Stimulated activated CD4-positive, alpha-beta T cell treated with anti-CD3 and anti-CD28 coated beads, Interleukin-1b, Interleukin-23, amount 100 ng/mL, for 4 hours (primary cell): ENCODE data around the gene MGAT1.
A peak's percentile ranks its signal among the peaks of the same experiment; 100 is the strongest.
"Not testable (repeated sequence)": the region's sequence is repeated elsewhere in the genome, so short reads cannot be mapped to it uniquely, and the experiment has no call there.

ENCODE experiments used
- DNase-seq, 2 donors: peaks; one replicate each; pipeline ENCODE4 v3.0.0-alpha.2; 2020; ENCODE audit warnings: low read depth in 2 of 2

MGAT1 gene

DNA sequence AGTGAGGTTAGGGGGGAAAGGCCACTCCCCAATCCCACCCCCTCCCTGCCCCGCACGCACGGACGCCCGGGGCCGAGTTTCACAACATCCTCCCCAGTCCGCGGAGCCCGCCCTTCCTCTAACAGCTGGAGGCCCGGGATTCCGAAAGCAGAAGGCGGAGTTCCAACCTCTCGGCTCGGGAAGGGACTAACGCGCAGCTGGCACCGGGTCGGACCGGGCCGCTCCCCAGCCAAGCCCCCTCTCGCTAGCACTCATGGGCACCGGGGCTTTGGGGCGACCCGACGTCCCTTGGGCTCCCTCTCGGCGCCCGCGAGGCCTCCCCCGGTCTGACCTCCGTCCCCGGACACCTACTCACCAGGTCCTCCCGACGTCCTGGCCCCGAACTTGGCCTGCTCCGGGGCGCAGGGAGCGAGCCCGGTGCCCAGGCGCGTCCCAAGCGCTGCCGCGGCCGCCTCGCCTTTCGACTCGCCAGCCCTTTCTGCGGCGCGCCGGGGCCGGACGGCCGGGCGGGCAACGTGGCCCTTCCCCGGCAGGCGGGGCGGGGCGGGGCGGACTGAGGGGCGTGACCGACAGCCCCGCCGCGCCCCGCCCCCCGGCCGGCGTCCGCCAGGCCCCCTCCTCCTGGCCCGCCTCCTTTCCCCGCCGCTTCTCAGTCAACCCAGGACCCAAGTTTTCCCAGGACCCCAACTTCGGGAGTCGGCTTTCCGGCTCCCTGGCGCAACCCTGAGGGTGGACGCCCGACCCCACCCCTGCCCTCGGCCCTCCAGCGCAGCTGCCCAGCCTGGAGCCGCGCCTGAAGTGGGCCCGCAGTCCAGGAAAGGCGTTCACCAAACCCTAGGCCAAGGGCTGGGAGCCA is at the start of gene MGAT1:
TSS of gene MGAT1 (minus strand) at position 482 of the 856 bp plus-strand sequence. CDS start 9,835 bp downstream, outside the sequence.
- DNase-seq: peak; percentile 73 to 89

DNA sequence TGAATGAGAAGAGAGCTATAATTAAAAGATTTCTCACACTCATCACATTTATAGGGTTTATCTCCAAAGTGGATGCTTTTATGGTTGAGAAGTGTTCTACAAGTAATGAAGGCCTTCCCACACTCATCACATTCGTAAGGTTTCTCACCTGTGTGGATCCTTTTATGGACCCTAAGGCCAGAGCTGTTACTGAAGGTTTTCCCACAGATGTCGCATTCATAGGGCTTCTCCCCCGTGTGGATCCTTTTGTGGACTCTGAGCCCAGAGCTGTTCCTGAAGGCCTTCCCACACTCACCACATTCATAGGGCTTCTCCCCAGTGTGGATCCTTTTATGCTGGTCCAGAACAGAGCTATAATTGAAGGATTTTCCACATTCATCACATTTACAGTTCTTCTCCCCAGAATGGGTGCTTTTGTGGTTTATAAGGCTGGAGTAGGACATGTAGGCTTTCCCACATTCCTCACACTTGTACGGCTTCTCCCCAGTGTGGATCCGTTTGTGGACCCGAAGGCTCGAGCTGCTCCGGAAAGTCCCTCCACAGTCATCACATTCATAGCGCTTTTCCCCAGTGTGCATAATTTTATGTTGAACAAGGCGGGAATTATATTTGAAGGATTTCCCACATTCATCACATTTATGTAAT is 48.0 kb upstream of the MGAT1 start:
- DNase-seq: no peak

DNA sequence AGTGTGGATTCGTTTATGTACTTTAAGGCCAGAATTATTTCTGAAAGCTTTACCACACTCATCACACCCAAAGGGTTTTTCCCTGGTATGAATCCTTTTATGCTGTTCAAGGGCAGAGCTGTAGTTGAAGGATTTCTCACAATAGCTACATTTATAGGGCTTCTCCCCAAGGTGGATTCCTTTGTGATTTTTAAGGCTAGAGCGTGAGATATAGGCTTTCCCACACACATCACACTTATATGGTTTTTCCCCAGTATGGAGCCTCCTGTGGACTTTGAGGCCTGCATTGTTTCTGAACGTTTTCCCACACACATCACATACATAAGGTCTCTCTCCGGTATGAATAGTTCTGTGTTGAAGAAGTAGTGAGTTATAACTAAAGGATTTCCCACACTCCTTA is 47.2 kb upstream of the MGAT1 start:
- no peak for DNase-seq

DNA sequence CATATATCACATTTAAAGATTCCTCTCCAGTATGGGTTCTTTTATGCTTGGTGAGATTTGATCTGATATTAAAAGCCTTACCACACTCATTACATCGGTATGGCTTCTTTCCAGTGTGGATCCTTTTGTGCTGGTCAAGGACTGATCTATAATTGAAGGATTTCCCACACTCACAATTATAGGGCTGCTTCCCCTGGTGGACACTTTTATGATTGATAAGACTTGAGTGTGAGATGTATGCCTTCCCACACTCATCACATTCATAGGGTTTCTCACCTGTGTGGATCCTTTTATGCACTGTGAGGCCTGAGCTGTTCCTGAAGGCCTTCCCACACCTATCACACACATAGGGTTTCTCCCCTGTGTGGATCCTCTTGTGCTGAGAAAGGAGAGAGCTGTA is 46.3 kb upstream of the MGAT1 start:
- no peak for DNase-seq

DNA sequence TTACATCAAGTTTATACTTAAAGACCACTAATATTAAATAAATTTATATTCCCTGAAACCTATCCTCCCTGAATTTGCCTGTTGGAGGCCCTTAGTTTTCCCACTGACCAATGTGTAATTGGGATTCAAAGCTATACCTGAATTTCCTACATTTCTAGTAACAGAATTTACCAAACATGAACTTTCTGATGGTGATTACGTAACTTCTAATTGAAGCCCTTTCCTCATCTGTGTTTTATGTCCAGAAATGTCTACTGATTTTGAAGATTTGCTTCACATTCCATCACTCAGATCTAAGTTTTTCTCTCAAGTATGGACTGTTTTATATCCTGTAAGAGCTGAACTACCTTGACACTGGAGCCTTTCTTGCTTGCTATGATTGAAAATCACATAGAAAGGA is 45.7 kb upstream of the MGAT1 start:
- DNase-seq: no peak

DNA sequence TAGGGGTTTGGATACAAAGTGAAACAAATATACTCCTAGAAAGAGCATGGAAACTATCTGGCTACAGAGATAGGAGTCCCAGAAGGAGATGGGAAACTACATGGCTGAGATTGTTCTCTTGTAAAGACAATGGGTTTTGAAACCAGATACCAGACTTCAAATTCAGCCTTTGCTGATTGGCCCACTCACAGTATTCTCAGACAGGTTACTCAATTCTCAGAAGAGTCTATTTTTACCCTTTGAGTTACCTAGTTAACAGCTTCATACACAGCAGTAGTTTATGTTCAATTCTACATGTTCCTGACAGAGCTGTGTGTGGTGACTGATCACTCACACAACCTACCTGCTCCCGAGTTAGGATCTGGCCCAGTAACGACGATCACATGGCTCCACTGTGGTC is 44.4 kb upstream of the MGAT1 start:
- DNase-seq: no peak

DNA sequence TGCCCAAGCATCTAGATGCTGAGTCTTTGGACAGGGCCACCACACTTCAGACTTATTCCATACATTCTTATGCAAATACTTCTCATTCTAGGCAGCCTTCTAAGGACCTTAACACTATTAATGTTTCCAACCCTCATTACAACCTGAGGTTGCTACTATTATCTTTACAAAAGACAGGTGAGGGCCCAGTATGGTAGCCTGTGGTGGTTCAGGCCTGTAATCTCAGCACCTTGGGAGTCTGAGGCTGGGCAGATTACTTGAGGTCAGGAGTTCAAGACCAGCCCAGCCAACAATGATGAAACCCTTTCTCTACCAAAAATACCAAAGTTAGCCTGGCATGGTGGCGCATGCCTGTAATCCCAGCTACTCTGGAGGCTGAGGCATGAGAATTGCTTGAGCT is 42.3 kb upstream of the MGAT1 start:
- no peak for DNase-seq

DNA sequence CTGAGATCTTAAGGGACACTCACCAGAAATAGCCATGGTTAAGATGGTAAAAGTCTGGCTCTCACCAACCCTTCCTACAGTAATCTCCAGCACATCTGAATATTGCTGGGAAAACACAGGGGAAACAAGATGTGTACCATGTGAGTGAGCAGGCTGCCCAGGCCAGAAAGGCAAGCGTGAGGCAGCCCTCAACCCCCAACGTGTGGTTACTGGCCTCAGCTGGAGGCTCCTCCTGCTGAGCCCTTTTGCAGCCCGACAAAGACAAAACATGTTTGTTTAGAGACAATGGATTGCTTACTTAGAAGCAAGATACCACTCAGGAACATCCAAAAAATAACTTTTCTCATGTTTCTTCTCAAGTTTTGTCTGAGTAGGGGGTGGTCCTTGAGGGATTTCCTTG is 41.8 kb upstream of the MGAT1 start:
- DNase-seq: no peak

DNA sequence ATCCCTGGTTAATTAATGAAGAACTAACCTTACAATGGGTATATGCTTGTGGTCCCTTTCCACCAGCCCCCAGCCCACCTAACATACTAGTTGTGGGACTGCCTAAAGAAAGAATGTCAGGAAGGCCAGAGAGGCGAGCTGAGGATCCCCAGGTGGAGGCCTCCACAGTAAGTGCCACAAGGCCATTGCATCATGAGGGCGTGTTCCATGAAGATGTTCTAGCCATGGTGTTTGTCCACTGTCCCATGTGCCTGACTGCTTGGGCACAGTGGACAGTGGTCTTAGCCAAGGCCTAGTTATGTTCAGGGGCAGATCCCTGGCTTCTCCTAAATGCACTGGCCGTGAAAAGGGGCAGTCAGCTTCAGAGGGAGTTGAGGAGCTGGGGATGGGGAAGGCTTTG is 37.3 kb upstream of the MGAT1 start:
- no peak for DNase-seq

DNA sequence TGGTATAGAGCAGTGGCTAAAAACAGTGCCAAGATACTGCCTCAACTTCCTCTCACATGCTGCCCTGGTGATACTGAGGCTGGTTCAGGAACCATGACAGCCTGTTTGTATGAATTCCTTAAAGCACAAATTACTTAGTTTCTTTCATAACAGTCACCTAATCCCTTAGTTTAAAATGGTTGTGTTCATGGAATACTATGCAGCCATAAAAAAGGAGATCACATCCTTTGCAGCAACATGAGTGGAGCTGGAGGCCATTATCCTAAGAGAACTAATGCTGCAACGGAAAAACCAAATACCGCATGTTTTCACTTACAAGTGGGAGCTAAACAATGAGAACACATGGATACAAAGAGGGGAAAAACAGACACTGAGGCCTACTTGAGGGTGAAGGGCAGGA is 36.6 kb upstream of the MGAT1 start:
- no peak for DNase-seq

DNA sequence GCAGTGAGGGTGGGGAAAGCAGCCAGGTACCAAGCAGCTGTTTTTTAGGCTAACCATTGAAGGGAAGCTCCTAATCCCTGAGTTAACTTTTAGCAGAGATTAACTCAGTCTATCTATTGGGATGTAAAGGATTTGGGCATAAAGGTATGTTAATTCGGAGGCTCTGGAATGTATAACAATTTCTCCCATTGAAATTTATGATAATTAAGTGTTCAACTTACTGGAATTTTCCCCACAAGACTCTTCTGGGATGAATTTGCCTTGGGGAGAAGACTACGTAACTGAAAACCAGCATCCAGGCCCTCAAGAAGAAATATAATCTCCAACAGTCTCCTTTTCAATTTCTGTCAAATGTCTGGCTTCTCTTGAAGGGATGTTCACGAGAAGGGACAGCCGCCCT is 34.9 kb upstream of the MGAT1 start:
- no peak for DNase-seq

DNA sequence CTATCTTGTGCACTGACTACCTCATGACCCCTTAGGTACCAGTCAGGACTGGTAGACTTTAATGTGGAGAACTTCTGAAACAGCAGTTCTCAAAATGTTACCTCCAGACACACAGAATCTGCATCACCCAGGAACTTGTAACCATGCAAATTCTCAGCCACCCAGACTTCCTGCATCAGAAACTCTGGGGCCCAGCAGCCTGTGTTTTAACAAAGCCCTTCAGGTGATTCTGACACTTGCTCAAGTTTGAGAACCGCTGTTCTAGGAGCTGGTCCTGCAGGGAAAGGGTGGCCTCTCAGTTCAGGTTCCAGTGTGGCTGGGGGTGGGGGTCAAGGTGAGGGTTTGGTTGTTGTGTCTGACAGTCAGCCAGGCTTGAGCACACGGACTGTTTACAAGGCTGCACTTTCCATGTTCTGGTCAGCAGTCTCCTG is 30.0 kb upstream of the MGAT1 start:
- DNase-seq: no peak

DNA sequence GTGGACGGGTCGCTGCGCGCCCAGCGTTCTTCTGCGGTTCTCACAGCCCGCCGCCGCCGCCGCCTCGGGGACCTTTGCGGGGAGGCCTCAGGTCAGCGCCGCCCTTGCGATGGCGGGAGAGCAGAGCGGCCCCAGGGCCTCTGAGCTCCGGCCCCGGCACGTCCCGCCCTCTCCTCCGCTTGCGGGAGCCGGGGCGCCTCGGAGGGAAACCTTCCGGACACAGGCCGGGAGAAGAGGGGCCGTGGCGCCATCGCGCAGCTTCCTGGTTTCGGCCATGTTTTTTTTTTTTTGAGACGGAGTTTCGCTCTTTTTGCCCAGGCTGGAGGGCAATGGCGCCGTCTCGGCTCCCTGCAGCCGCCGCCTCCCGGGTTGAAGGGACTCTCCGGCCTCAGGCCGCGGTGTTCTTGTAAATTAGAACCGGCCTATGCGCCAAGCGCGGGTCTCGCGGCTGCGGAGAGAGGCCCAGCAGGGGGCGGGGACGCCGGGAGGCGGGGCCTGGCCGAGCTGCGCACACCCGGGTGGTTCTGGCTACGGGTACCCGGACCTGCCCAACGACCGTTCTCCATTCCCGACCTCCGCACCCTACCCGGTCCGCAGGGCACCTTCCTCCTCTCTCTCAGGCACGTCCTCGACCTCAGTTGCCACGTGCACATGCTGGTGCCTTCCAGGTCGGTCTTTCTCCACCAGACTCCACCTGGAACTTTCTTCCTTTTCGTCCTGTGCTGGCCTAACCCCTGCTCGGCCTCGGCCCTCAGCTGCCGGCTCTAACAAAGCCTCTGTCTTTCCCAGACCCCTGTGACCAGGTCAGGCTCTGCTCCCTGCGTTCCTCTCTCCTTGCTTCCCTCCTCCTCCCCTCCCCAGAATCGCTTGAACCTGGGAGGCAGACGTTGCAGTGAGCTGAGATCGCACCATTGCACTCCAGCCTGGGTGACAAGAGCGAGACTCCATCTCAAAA is 28.8 kb upstream of the MGAT1 start:
- DNase-seq: peak; percentile 56 to 74

DNA sequence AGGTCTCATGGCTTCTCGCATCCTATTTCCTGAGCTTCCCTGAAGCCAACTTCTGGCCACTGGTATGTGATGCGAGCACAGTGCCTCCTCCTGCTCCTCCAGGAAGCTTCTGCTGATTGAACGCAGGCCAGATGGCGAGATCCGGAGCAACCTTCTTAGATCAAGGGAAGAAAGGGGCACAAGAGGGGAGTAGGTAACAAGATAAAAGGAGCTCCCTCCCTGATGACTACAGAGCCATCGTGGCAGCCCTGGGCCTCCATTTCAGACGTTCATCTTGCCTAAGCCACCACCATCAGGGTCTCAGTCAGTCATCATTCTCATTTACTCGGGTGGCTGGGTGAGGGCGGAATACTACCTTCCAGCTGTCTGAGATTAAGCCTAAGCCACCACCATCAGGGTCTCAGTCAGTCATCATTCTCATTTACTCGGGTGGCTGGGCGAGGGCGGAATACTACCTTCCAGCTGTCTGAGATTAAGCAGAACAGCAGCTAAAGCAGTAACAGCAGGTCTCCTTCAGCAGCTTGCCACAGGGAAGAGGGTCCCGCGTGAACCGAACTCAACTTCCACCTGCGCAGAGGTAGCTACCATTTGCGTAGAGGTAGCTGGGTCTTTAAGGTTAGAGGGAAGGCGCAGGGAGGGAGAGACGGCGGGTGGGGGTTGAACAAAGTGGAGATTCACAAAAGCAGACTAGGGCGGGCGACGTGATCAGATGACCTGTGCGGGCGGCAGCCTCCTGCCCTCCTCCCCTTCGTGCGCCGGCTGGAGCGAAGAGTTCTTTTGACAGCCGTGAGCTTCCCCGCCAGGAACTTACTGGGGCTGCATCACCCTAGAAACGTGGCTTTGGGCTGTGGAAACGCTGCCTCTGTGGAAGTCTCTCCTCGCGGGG is 27.9 kb upstream of the MGAT1 start:
- DNase-seq: peak; percentile 48 to 53

DNA sequence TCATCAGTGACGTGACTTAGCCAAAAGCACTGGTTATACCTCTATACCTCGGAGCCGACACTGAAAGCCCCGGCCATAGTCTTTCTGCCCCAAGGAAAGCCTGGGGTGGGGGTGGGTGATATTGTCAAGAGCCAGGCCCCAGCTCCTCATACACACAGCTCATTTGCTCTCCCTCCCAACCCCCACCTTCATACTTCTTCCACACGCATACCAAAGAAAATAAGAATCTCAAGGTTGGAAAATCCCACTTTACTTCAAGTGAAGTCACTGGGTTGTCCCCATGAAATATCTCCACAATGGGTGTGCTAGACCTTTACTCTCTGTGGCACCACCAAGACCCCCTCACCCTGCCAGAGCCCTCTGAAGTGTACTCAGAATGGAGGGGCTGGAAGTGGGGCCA is 27.1 kb upstream of the MGAT1 start:
- DNase-seq: no peak

DNA sequence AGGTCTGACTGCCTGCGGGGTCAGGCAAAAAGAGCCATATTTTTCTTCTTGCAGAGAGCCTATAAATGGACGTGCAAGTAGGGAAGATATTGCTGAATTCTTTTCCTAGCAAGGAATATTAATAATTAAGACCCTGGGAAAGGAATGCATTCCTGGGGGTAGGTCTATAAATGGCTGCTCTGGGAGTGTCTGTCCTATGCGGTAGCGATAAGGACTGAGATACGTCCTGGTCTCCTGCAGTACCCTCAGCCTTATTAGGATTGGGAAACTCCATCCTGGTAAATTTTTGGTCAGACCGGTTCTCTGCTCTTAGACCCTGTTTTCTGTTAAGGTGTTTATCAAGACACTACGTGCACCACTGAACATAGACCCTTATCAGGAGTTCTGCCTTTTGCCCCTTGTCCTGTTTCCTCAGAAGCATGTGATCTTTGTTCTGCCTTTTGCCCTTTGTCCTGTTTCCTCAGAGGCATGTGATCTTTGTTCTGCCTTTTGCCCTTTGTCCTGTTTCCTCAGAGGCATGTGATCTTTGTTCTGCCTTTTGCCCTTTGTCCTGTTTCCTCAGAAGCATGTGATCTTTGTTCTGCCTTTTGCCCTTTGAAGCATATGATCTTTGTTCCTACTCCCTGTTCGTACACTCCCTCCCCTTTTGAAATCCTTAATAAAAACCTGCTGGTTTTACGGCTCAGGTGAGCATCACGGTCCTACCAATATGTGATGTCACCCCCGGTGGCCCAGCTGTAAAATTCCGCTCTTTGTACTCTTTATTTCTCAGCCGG is 26.3 kb upstream of the MGAT1 start:
- not testable (repeated sequence) for DNase-seq

DNA sequence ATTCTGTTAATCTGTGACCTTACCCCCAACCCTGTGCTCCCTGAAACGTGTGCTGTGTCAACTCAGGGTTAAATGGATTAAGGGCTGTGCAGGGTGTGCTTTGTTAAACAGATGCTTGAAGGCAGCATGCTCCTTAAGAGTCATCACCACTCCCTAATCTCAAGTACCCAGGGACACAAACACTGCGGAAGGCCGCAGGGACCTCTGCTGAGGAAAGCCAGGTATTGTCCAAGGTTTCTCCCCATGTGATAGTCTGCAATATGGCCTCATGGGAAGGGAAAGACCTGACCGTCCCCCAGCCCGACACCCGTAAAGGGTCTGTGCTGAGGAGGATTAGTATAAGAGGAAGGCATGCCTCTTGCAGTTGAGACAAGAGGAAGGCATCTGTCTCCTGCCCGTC is 24.8 kb upstream of the MGAT1 start:
- DNase-seq: not testable (repeated sequence)

DNA sequence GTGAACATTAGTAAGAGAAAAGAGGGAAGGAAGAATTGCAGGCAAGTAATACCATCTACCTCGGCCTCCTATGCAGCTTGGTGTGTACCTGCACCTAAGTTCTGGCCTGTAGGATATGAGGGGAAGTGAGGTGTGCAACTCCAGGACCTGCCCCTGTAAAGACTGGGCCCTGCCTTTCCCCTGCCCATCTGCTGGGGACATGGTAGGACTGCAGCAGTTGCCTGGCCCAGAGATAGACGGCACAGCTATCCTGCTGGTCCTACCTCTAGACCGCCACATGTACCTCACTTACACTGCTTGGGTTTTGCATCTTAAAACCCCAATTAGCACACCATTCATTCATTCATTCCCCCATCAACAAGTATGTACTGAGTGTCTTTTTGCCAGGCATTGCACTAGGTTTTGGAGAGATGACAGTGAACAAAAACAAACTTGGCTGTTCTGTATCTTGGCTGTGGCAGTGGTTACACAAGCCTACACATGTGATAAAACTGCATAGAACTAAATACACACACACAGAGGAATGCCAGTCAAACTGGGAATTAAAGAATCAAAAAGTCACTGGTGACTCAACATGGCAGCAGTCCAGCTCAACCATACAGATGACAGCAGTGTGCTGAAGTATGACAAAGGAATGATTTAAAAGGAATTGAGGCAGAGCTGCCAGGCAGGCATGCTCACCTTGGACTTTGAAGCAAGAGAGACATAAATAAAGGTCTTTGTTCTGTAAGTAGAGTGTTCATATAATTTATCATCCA is 23.3 kb upstream of the MGAT1 start:
- DNase-seq: no peak

DNA sequence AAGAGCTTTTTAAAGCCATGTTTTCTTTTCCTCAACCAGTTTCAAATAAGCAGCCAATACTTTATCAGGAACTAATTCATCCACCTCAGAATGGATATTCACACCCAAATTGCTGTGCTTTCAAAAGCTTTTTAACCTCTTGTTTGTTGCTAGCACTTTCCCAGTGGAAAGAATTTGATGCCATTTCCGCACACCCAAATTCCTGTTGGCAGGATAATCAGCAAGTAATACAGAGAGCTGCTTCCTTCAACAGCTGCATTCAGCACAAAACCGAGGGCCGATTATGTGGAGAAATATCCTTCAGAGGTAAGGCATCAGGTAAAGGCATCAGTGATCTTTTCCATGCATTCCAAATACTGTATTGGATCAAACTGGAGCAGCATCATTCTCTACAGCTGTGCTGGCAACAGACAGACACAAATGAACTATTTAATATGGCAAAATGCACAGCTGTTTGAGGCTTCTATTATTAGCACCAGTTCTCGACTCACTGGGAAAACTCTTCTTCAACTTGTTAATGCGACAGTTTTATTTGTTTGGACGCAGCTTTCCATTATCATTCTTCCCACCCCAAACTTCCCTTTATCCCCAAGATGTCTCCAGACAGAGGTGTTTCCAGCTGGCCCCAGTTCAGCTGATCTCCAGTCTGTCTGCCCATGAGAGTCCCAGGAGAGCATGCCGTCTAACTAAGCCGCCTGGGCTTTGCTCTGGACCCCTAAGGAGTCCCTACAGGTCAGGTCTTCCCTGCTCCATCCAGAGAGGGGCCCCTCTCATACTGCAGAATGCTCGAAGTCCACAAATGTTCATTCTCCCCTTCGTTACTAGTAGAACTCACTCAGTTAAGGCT is 22.2 kb upstream of the MGAT1 start:
- DNase-seq: no peak
